Stimulated activated CD8-positive, alpha-beta memory T cell treated with anti-CD3 and anti-CD28 coated beads, Interleukin-2, amount 100 ng/mL, for 48 hours (primary cell): ENCODE results near the gene FERMT3.
A peak's percentile ranks its signal among the peaks of the same experiment; 100 is the strongest.

Source experiments
- DNase-seq, 2 donors: peaks; one replicate each; pipeline ENCODE4 v3.0.0-alpha.2; 2020; ENCODE audit warnings: low read depth in 2 of 2

FERMT3 gene

DNA sequence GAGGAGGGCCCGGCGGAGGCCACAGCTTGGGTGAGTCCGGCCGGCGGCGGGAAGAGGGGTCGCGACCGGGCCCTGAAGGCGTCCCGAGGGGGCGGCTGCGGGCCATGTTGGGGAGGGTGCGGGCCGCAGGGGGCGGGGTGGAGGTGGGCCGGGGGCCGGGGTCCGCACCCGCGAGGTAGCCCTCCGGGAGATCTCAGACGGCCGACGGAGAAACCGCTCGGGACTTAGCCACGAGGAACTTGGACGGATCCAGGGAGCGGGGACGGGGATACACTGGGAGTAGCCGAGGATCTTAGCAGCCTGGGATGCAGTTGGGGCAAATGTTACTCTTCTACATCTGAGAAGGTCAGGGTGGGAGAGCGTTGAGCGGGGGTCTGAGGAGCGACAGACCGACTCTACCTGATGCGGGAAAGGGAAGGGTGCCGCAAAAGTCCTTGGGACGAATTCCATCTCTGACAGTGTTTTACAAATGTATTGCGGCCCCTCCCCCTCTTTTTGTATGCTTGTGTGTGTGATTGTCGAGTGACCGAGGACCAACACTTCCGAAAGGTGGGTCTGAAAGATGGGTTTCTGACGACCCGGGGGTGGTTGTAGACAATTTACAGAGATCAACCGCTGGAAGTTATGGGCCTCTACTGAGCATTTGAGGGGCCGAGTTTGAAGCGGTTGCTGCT, 19.9 kb upstream of the FERMT3 start:
- no peak for DNase-seq

DNA sequence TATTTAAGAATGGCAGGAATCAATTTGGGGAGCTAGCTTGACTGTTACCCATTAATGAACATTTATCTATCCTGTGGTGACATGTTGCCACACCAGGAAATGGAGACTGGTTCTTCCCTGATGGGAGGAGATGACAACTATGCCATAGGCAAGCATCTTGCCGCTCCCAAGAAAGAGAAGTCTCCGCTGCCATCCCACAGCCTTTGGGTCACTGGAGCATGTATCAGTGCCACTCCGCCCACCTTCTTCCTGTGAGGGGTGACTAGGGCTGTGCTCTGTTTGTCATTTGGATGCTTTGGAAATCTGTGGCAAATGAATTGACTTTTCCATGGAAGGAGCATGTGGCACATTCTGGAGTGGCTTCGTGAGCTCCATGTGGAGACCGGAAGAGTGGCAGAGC, 14.1 kb upstream of the FERMT3 start:
- DNase-seq: no peak

DNA sequence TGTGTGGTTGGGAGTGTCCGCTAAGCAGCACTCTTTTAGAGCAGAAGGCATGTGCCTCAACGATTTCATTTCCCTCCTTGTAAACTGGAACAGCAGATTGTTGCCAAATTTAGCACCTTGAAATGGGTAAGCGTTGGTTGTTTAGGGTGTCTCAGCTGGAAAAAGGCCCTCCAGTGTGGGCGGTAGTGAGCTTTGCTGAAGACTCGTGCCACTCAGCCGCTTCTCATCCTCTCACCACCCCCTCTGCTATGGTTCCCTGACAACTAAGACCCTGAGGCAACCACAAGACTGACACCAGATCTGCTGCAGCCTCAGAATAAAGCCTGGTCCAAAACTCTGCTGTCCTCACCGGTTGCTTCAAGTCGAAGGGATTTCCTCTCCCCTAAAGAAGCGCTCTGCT, 9.9 kb upstream of the FERMT3 start:
- no peak for DNase-seq

DNA sequence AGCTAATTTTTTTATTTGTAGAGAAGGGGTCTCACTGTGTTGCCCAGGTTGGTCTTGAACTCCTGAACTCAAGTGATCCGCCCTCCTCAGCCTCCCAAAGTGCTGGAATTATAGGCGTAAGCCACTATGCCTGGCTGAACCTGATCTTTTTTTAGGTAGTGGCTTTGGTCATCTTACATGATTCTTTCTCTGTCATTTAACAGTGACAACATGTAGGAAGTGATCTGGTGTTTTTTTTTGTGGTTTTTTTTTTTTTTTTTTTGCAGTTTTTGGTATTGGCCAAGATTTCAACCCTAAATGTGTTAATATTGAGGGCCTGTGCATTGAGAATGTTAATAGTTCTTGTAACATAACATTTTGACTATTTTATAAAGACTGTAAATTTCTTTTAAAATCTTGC, 8.0 kb upstream of the FERMT3 start:
- DNase-seq: no peak

DNA sequence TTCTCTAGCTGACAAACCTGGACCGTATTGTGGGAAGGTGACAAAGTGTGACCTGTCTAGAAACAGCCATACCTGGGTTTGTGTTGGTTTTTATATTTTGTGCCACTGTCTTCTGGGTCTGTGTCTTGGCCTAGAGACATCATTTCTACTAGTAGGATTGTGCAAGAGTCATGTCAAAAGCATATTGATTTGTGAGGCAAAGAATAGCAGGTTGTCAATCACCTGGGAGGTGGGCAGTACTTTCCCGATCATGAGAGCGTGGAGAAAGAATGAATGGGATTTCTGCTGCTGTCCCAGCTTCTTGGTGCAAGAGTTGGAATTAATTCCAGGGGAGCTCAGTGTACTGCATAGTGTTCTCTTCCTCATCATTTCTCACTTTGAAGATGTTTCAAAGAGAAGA, 5.0 kb upstream of the FERMT3 start:
- DNase-seq: no peak

DNA sequence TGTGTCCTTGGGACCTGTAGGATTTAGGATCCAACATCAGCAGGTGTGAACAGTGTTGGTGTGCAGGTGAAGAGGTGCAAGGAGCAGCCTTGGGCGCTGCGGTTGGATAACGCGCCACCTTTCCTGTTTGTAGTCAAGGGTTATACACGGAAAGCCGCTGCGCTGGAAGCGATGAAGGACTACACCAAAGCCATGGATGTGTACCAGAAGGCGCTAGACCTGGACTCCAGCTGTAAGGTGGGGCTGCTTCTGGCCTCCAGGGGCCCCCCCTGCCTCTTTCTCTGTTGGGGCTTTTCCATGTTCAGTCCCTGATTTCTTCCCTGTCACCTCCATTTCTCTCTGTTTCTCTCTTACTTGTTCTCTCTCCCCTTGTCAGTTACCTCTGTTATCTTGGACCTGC, 3.5 kb upstream of the FERMT3 start:
- no peak for DNase-seq

DNA sequence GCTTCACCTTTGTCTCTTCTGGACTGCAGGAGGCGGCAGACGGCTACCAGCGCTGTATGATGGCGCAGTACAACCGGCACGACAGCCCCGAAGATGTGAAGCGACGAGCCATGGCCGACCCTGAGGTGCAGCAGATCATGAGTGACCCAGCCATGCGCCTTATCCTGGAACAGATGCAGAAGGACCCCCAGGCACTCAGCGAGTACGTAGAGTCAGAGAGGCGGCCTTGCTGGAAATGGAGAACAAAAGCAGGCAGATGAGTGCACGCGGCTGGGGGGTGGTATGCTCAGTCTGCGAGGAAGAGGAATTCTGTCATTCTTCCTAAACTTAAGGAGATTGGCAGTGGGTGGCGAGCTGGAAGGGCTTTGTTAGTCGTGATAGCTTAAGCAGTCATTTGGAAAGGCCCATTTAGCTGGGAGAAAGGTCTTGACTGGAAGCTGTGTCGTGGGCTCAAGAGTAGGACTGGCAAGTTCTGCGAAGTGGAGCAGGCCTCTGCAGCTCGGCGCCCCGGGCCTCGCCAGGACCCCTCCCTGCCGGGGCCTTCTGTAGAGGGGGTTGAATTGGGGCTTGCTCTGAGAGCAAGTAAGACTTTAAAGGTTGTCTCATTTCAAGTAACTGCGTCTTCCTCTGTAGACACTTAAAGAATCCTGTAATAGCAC, 3.0 kb upstream of the FERMT3 start:
- DNase-seq: no peak

DNA sequence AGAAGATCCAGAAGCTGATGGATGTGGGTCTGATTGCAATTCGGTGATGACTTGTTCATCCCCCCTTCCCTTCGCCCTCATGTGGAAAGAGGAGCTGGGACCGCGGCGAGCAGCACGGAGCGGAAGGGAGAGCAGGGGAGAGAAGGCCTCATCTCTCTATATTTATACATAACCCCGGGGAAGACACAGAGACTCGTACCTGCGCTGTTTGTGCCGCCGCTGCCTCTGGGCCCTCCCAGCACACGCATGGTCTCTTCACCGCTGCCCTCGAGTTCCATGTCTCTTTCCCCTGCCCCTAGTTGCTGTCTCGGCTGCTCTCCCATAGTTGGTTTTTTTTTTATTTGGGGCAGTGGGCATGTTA, 2.5 kb upstream of the FERMT3 start:
- DNase-seq: no peak

DNA sequence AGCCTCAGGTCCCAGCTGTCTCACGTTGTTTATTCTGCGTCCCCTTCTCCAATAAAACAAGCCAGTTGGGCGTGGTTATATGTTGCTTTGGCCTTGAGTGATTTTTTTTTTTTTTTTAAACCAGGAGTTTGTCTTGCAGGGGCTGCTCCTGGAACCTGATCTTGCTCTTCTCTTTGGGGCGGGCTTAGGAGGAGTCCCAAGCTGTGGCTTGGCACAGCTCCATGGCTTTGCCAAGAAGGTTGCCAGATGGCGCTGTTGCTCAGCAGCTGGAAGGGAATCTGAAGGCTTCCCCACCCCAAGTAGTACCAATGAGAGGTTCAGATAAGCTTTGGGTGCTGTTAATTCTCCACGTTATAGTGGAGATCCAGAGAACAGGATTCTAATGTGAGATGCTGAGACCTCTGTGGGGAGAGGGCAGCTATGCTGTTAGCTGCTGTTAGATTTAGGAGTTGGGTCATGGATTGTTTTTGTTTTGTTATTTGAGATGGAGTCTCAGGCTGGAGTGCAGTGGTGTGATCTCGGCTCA, 2.0 kb upstream of the FERMT3 start:
- DNase-seq: peak; percentile 43 to 62

DNA sequence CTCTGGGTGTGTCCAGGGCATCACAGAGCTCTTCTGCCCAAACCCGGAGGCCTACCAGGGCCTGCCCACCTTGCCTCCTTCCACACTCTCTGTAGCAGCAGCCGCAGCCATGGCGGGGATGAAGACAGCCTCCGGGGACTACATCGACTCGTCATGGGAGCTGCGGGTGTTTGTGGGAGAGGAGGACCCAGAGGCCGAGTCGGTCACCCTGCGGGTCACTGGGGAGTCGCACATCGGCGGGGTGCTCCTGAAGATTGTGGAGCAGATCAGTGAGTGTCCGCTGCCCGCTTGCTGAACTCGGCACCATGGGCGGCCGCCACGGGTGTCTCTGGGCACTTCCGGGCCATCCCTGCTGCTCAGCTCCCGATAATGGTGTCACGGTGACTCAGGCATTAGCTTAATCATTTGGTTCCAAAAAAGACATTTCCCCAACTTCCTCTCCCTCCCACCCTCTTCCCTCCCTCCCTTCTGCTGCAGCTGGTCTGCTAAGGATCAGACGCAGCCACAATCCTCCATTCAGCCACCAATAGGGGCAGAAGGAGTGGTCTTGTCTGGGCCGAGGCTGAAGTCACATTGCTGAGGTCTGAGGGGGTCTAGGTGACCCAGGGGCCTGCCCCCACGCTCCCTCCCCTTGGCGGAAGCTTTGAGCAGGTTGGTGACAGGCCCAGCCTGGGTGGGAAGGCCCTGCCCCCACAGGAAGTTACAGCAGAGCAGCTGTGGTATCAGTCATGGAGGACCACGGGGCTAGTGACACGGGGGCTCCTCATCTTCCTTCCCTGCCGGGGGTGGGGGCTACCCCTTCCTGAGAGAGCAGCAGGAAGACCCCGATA, 950 bp downstream of the FERMT3 start:
- peak; percentile 79 to 81 for DNase-seq

DNA sequence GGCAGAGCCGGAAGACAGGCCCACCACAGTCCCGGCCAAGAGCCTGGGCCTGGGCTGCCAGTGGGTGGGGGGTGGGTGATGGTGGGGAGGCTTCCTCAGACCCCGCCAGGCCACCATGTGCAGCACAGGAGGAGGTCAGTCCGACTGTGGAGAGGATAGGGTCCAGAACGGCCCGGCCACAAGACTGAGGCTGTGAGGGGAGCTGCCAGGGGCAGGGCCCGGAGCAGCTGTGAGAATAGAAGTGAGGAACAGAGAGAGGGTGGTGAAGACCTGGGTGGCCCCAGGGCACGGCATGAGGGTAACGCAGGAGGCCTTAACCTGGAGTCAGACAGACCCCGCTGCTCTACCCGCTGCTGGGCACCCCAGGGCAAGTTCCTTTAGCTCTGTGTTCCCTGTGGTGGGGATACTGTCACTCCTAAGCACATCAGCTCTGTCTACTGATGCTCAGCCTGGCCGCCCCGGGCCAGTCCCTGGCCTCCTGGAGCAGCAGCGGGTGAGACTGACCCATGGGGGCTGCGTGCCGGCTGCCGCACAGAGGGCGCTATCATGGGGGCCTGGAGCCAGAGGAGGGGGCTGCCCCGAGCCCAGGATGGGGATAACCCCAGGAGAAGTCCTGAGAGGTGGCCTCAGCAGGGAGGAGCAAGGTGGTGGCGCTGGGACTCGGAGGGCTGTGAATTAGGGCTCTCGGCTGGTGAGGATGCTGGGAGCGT, 1.7 kb downstream of the FERMT3 start:
- no peak for DNase-seq

DNA sequence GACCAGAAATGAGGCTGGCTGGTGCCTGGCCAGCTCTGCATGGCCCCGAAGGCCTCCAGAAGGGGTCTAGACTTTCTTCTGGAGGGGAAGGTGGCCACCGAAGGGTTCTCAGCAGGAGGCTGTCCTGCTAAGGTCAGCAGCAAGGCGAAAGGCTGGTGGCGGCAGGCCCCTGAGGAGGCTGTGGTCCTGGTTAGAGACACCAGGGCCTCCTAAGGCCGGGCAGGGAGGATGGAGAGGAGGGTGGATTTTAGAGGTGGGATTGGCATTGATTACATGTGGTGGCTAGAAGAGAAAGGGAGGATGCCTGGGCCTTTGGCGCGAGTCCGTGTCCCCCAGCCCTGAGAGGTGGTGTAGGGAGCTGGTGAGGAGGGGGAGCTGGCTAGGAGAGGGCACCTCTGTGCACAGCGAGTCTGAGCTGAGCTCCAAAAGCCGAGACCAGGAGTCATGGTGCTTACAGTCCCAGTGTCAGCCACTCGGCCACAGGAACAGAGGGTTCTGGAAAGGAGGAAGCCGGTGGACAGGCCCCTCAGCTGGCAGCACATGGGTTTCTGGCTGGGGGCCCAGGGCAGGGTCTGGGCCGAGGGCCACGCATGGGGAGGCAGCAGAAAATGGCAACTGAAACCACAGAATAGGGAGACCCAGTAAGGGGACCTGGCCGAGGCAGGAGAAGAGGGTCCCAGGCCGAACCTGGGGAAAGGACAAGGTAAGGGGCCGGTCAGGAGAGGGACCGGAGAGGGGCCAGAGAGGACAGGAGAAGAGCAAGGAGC, 2.5 kb downstream of the FERMT3 start:
- no peak for DNase-seq

DNA sequence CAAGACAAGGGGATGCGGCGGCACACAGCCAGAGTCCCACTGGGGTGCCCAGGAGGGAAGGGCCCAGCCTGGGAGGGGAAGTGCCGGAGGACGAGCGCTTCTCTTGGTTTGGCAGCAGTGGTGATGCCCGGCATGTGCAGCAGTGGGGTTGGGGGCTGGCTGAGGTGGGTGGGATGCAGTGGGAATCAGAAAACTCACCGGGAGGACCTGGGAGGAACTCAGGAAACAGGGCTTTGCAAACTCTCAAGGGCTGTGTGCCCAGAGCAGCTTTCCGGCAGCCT, 3.0 kb downstream of the FERMT3 start:
- DNase-seq: no peak

DNA sequence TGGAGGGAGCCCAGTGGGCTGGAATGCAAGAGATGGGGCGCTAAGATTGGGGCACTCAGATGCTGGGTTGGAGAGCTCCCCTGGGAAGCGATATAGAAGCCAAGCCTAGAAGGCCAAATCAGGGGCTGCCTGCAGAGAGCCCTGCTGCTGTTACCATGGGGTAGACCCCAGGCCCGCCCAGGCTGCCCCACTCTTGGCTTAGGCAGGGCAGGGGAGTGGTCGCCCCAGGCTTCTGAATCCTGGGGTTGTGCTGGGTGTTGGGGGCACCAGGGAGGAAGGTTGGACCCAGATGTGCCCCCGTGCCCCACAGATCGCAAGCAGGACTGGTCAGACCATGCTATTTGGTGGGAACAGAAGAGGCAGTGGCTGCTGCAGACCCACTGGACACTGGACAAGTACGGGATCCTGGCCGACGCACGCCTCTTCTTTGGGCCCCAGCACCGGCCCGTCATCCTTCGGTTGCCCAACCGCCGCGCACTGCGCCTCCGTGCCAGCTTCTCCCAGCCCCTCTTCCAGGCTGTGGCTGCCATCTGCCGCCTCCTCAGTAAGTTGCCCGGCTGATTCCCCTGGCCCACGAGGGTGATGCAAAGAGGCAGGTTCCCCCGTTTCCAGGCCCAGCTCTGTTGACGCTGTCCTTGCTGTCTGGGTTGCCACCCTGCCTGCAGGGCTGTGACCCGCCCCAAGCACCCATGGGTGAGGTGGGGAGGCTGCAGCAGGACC, 3.9 kb downstream of the FERMT3 start:
- DNase-seq: no peak

DNA sequence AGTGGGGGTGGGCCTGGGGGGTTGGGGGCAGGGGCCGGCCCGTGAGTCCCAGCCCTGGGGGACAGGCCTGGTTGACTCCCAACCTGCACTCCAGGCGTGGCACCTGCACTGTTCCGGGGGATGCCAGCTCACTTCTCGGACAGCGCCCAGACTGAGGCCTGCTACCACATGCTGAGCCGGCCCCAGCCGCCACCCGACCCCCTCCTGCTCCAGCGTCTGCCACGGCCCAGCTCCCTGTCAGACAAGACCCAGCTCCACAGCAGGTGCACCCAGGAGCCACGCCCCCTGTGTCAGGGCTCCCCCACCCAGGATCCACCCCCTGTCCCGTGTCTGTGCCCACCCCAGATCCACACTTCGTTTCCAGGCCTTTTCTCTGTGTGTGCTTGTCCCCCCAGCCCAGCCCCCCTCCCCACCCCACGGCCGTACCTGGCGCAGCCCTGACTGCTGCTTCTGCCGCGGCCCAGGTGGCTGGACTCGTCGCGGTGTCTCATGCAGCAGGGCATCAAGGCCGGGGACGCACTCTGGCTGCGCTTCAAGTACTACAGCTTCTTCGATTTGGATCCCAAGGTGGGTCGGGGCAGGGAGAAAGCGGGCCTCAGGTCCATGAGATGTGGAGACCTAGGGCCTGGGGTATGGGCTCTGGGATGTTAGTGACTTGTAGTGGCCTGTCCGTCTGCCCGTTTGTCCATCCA, 4.8 kb downstream of the FERMT3 start:
- no peak for DNase-seq

DNA sequence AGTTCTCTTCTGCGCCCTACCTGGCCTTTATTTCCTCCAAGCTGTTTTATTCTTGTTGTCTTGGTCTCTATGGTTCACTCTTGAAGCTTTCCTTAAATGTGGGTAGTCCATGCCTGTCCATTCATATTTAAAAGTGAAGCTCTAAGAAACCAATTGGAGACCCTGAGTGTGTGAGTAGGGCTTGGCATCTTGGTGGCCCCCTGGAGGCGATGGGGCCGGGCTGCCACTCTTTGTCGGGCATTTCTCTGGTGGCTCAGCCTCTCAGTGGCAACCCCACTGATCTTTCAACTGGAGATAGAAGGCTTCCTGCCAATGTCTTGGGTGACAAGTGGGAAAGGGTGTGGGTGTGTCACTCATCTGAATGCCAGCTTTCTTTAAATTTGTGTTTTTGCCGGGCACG, 10.4 kb downstream of the FERMT3 start:
- DNase-seq: no peak

DNA sequence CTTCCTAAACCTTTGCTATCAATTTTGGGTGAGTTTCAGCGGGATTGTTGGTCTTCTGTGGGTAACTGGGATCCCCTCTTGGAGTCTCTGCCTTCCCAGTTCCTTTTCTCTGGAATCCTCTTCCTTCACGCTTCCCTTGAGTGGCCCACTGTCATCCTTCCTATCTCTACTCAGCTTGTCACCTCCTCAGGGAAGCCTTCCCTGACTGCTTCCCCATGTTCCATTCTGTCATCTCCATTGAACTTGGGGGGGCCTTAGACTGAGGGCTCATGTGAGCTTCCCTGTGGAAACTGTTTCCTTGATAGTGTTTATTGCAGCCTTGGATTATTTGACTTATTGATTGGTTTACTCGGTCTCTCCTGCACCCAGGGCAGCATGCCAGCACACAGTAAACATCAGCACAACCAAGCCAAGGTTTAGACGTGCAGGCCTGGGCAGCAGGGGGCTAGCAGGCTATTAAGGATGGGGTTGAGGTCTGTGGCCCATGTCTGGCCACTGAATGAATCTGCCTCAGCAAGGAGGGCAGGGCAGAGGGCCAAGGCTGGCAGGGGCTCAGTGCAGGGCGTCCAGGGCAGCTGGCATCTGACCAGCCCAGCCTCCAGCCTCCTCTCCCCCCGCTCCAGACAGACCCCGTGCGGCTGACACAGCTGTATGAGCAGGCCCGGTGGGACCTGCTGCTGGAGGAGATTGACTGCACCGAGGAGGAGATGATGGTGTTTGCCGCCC, 12.3 kb downstream of the FERMT3 start:
- no peak for DNase-seq

DNA sequence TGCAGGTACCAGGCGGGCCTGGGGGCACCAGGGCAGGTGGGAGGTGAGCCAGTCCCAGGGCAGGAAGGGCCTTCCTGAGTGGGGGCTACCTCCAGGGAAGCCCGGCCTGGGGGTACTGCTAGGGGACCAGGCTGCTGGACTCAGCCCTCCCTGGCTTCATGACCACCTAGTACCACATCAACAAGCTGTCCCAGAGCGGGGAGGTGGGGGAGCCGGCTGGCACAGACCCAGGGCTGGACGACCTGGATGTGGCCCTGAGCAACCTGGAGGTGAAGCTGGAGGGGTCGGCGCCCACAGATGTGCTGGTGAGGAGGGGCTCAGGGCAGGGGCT, 12.8 kb downstream of the FERMT3 start:
- DNase-seq: no peak

DNA sequence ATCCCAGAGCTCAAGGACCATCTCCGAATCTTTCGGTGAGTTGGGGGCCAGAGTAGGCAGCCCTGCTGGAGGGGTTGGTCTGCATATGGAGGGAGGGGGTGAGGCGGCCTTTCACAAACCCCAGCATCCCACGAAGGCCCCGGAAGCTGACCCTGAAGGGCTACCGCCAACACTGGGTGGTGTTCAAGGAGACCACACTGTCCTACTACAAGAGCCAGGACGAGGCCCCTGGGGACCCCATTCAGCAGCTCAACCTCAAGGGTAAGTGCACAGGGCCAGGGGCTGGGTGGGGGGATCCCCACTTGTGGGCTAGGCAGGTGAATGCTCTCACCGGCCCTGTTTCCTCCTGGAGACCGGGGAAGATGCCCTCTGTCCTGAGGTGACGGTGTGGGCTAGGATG, 13.2 kb downstream of the FERMT3 start:
- DNase-seq: no peak

DNA sequence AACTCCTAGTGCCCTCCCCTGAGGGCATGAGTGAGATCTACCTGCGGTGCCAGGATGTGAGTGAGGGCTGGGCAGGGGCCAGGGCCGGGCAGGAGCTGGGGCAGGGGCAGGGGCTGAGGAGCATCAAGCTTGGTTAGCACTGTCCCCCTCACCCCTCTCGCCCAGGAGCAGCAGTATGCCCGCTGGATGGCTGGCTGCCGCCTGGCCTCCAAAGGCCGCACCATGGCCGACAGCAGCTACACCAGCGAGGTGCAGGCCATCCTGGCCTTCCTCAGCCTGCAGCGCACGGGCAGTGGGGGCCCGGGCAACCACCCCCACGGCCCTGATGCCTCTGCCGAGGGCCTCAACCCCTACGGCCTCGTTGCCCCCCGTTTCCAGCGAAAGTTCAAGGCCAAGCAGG, 13.8 kb downstream of the FERMT3 start:
- no peak for DNase-seq
